Measurements from ENCODE around the gene HEG1.

DNA sequence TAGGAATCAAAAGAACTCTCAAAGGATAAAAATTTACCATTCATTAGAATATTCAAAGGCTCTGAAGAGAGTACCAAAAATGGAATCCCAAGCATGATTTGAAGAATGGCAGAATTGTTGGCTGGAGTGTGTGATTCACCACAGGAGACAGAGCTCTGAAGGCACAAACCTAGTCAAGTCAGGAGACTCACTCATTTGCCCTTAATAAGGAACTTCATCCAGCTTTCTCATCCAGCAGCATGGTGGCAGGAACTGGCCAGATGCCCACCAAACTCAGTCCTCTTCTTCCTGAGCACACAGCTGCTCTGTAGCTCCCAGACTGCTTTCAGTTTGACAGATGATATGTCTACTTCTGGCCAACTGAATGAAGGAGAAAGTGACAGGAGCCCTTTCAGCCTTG lies 16.5 kb upstream of the HEG1 start:
- TF ChIP-seq POLR2A (IDR thresholded peaks at IDR 0.05) (no peak), POLR2AphosphoS5 (IDR thresholded peaks at IDR 0.05) (no peak)
- TF ChIP-seq, protein P1, sequence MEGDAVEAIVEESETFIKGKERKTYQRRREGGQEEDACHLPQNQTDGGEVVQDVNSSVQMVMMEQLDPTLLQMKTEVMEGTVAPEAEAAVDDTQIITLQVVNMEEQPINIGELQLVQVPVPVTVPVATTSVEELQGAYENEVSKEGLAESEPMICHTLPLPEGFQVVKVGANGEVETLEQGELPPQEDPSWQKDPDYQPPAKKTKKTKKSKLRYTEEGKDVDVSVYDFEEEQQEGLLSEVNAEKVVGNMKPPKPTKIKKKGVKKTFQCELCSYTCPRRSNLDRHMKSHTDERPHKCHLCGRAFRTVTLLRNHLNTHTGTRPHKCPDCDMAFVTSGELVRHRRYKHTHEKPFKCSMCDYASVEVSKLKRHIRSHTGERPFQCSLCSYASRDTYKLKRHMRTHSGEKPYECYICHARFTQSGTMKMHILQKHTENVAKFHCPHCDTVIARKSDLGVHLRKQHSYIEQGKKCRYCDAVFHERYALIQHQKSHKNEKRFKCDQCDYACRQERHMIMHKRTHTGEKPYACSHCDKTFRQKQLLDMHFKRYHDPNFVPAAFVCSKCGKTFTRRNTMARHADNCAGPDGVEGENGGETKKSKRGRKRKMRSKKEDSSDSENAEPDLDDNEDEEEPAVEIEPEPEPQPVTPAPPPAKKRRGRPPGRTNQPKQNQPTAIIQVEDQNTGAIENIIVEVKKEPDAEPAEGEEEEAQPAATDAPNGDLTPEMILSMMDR (IDR thresholded peaks at IDR 0.05): no peak
